ENCODE measurements around the gene ZNF549. TPM values are rescaled to one million over a fixed set of nuclear protein-coding genes. Genes with fewer than 3 reads are reported as not detected.
"Not testable (repeated sequence)": the region's sequence is repeated elsewhere in the genome, so short reads cannot be mapped to it uniquely, and the experiment has no call there.

Gene ZNF549
- 1 to 10 TPM; 2.7 to 3.5 TPM for total RNA-seq
- long read RNA-seq, full-length matches to known transcripts = 4 of 4 reads
- long read RNA-seq, partial matches to known transcripts = 0 of 4 reads
- long read RNA-seq, other reads (novel, unspliced or antisense) = 0 of 4 reads

GRCh38 chr19:57527136-57527881, at the start of gene ZNF549:
Gene ZNF549, plus strand, starts transcription at chr19:57527356. Its CDS starts 218 bp downstream, at chr19:57527574.
- ATAC-seq (peak; percentile 99), DNase-seq (peak; percentile 87 to 88)
- intact Hi-C loops (cut with DNase I, micrococcal nuclease) = no loop called here

- intact Hi-C loops (cut with DNase I, micrococcal nuclease) = not testable (repeated sequence)
- peak; percentile 92 to 97 for DNase-seq
- peak; percentile 100 for ATAC-seq
These were observed 39.5 kb upstream of the ZNF549 start, which contains the start of gene ZNF419 for GRCh38 chr19:57487477-57488298. Gene ZNF419, plus strand, starts transcription at chr19:57487750. Its CDS starts 201 bp downstream, at chr19:57487951.

GRCh38 chr19:57488299-57488644, 38.9 kb upstream of the ZNF549 start:
- intact Hi-C loops (cut with DNase I, micrococcal nuclease); DNase-seq: not testable (repeated sequence)
- ATAC-seq = peak; percentile 3

- DNase-seq; ATAC-seq; intact Hi-C loops (cut with DNase I, micrococcal nuclease): not testable (repeated sequence)
These were observed 27.9 kb upstream of the ZNF549 start for GRCh38 chr19:57499332-57499679.

GRCh38 chr19:57499680-57500395, 27.3 kb upstream of the ZNF549 start, which contains the start of gene ZNF773:
Gene ZNF773, plus strand, starts transcription at chr19:57499938. Its CDS starts 143 bp downstream, at chr19:57500081.
- intact Hi-C loops (cut with DNase I, micrococcal nuclease) = not testable (repeated sequence)
- peak; percentile 100 for ATAC-seq
- peak; percentile 95 to 99 for DNase-seq

- intact Hi-C loops (cut with DNase I, micrococcal nuclease); DNase-seq; ATAC-seq: not testable (repeated sequence)
These were observed 26.8 kb upstream of the ZNF549 start for GRCh38 chr19:57500400-57500799.

- DNase-seq (no peak), ATAC-seq (no peak)
- intact Hi-C loops (cut with DNase I, micrococcal nuclease) = no loop called here
These were observed 21.0 kb upstream of the ZNF549 start for GRCh38 chr19:57506163-57506562.

GRCh38 chr19:57511484-57511883, 15.7 kb upstream of the ZNF549 start:
- ATAC-seq (no peak), DNase-seq (no peak)
- intact Hi-C loops (cut with DNase I, micrococcal nuclease) = no loop called here

- ATAC-seq (no peak), DNase-seq (no peak)
- intact Hi-C loops (cut with DNase I, micrococcal nuclease) = no loop called here
These were observed 14.3 kb upstream of the ZNF549 start for GRCh38 chr19:57512845-57513244.

GRCh38 chr19:57515255-57515654, 11.9 kb upstream of the ZNF549 start:
- DNase-seq (no peak), ATAC-seq (no peak)
- intact Hi-C loops (cut with DNase I, micrococcal nuclease) = no loop called here

- ATAC-seq; intact Hi-C loops (cut with DNase I, micrococcal nuclease); DNase-seq: not testable (repeated sequence)
These were observed 9.1 kb upstream of the ZNF549 start for GRCh38 chr19:57518021-57518420.

- ATAC-seq (no peak), DNase-seq (no peak)
- intact Hi-C loops (cut with DNase I, micrococcal nuclease) = no loop called here
These were observed 10.9 kb downstream of the ZNF549 start for GRCh38 chr19:57537953-57538547.

- intact Hi-C loops (cut with DNase I, micrococcal nuclease) = no loop called here
- ATAC-seq (no peak), DNase-seq (no peak)
These were observed 19.4 kb downstream of the ZNF549 start for GRCh38 chr19:57546513-57546912.

- no peak for ATAC-seq
- intact Hi-C loops (cut with DNase I, micrococcal nuclease) = no loop called here
- DNase-seq = no peak
These were observed 25.3 kb downstream of the ZNF549 start for GRCh38 chr19:57552432-57552831.

GRCh38 chr19:57557659-57558058, 30.5 kb downstream of the ZNF549 start:
- intact Hi-C loops (cut with DNase I, micrococcal nuclease) = no loop called here
- DNase-seq (no peak), ATAC-seq (no peak)

GRCh38 chr19:57558525-57558924, 31.4 kb downstream of the ZNF549 start:
- intact Hi-C loops (cut with DNase I, micrococcal nuclease) = no loop called here
- DNase-seq (no peak), ATAC-seq (no peak)

GRCh38 chr19:57559008-57559403, 31.9 kb downstream of the ZNF549 start:
- intact Hi-C loops (cut with DNase I, micrococcal nuclease) = no loop called here
- peak; percentile 41 for ATAC-seq
- DNase-seq = peak in 1 of 2 donors; percentile 16

- intact Hi-C loops (cut with DNase I, micrococcal nuclease) = no loop called here
- DNase-seq (peak; percentile 90 to 95), ATAC-seq (peak; percentile 100)
These were observed 32.4 kb downstream of the ZNF549 start, which contains the start of gene ZNF550 for GRCh38 chr19:57559404-57560025. Gene ZNF550, minus strand, starts transcription at chr19:57559863. Its CDS starts 181 bp downstream, at chr19:57559682.
